PC-9 (cell line): ENCODE data around the gene LCLAT1.

Experiments used
- EZH2 ChIP-seq: fragments of 200-600 bp; sonication (generic); IDR thresholded peaks from 2 replicates; pipeline ENCODE4 v1.8.0; 2017; ENCODE audit warnings: antibody characterized with exemption, low read depth
- TF ChIP-seq, protein P1 (sequence below): fragments of 200-600 bp; sonication (generic); conservative IDR thresholded peaks from 2 replicates; pipeline ENCODE4 v1.6.1; 2017; ENCODE audit warnings: mixed run types, antibody characterized with exemption, mild to moderate bottlenecking, moderate library complexity

DNA sequence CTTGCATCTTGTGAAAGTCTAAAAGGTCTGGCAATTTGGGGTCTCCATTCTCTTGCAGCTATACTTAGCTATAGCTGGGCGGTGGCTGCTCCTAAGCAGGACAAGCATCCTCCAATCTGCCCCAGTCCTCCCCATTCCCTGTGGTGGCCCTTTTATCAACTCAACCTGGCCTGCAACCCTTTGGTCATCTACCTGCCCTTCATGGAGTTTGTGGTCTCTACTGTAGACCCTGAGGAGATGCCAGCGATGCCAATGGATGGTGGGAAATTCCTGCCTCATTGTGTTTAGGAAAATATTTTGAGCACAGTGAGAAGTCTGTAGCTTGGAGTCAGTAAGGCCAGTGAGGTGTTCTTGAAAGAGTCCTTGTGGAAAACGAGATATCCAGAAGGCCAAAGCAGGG, 216.8 kb downstream of the LCLAT1 start:
- TF ChIP-seq, protein P1, sequence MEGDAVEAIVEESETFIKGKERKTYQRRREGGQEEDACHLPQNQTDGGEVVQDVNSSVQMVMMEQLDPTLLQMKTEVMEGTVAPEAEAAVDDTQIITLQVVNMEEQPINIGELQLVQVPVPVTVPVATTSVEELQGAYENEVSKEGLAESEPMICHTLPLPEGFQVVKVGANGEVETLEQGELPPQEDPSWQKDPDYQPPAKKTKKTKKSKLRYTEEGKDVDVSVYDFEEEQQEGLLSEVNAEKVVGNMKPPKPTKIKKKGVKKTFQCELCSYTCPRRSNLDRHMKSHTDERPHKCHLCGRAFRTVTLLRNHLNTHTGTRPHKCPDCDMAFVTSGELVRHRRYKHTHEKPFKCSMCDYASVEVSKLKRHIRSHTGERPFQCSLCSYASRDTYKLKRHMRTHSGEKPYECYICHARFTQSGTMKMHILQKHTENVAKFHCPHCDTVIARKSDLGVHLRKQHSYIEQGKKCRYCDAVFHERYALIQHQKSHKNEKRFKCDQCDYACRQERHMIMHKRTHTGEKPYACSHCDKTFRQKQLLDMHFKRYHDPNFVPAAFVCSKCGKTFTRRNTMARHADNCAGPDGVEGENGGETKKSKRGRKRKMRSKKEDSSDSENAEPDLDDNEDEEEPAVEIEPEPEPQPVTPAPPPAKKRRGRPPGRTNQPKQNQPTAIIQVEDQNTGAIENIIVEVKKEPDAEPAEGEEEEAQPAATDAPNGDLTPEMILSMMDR = no peak
- no peak for TF ChIP-seq EZH2
